ENCODE measurements around the gene NKIRAS2.

The NKIRAS2 gene

GRCh38 chr17:42027961-42028790 lies 8.3 kb downstream of the NKIRAS2 start:
- no peak for DNase-seq

DNA sequence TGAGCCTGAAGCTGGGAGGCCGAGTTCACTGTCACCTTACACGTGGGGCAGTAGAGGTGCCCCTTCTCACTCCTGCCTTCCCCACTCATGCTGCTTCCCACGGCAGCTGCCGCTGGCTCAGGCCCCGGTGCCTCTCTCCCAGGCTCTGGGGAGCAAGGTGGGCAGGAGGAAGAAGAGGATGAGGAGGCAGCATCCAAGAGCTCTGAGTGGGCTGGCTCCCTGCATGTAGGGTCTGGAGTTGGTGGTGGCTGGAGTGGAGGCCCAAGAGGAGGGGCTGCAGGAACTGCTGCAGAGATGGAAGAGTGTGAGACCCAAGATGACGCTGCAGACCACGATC lies 8.9 kb downstream of the NKIRAS2 start:
- no peak for DNase-seq

DNA sequence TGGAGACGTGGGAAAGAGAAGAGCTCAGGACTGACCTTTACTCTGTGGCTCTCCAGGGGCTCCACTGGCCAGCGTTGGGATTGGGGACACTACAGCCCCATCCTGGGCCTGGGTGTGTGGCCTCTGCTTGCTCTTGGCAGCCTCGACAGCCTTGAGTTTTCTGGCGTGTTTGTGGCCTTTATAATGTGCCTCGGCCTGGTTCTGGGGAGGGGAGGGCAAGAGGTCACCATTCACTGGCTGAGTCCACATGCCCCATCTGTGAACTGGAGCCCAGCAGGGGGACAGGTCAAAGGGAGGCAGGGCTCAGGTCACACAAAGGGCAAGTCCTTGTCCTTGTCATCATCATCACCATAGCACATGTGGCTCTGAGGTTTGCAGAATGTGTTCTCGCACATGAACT lies 11.7 kb downstream of the NKIRAS2 start:
- no peak for DNase-seq

- no peak for DNase-seq
These were observed 14.2 kb downstream of the NKIRAS2 start for GRCh38 chr17:42034059-42034458.

DNA sequence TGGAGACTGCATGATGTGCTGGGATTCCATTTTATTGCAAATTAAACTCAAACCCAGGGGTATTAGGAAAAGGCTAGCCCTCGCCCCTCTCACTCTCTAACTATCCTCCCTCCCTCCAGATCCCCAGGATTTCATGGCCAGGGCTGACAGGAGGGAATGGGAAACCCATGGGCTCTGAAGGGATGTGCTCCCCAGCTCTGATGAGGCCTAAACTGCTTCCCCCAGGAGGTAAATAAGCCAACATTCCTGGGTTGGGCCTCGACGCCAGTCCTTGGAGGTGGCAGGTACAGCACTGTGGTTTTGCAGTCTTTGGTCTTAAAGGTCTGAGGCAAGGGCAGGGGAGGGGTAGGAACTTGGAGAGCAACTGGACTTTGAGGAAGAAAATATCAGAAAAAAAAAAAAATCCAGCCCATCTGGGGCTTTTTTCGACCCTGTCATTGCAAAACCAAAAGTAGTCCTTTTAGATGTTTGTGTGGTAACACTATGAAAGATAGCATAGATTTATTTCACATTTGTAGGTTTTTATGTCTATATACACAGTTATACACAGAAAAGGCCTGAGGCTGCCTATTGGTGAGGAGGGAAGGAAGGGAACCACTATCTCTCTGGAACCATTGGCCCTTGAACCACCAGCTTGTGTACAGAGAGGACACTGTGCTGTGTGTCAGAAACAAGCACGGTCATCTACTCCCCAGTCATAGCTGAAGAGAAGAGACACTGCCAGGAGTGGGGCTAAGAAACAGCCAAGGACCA lies 18.5 kb downstream of the NKIRAS2 start:
- DNase-seq, result no peak

GRCh38 chr17:42039794-42040763 lies 20.2 kb downstream of the NKIRAS2 start:
- no peak for DNase-seq

DNA sequence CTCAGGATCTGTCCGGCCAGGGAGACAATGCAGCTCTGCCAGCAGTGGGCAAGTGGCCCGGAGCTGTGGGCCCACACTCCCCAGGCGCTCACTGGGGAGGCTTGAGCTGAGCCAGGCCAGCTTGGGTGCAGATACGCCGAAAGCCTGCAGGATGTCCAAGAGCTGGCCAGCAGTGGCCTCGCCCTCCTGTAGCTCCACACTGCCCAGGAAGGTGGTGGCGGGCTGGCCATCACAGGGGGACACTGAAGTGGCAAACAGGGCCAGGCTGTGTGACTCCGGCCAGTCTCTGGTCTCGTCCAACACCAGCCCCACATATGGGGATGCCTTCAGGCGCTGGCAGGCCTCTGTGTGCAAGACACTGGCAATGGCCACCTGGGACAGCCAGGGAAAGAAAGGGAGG lies 20.9 kb downstream of the NKIRAS2 start:
- no peak for DNase-seq

DNA sequence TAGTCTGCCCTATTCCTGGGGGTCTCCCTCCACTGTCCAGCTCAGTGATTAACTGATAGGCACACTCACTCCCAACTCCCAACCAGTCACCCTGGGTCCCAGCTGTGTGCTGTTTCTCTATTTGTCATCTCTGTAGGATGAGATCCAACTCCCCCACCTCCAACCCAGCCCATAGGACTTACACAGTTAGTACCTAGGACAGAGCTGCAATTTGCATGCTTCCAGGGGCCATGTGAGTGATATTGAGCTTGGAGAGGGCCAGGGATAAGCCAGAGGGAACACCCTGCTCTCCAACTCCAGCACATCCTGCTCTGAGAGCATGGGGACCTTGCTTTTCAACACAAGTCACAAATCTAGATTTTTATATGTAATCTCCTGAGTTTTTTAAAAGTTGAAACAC lies 21.7 kb downstream of the NKIRAS2 start:
- DNase-seq, result no peak

DNA sequence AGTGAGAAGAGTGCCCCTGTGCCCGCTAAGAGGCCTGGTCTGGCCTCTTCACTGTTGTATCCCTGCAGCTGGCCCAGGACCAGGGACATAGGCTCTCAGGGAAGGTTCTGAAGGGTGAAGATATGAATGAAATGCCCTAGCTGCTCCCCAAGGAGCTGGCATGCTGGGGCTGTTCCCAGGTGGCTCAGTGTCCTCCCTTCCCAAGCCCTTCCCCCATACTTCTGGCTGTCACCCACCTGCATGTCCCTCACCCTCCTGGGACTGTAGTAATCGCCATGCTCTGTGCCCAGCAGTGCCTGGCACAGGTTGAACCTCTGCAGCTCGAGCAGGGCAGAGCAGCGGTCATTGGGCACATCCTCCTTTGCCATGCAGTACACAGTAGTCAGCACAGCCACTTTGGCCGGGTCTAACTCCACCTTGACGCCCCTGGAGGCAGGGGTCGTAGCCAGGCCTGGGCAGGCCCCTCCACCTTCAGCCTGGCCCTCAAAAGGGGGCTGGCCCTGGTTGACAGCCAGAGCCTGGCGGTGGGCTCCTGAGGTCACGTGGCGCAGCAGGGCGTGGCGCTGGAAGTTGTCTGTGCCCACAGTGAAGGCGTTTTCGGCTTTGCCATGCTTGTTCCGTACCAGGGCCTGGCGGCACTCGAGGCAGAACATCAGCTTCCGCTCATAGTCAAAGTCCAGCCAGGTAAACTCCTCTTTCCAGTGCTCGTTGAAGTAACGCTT lies 22.9 kb downstream of the NKIRAS2 start:
- no peak for DNase-seq

DNA sequence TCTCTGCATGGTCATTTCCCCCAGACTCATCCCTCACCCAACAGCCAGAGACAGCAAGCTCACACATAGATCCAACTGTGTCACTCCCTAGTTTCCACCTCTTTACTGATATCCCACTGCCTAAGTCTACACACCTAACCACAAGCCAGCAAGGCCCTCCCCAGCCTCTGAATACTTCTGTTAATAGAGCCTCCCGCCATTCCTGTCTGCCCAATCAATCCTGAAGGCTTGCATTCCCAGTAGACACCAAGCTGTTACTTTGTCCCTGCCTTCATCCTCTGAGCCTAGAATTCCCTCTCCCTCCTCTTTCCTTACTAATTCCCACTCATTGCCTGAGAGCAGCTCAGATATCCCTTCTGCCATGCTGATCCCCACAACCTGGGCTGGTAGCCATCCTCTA lies 25.8 kb downstream of the NKIRAS2 start:
- DNase-seq, result no peak

DNA sequence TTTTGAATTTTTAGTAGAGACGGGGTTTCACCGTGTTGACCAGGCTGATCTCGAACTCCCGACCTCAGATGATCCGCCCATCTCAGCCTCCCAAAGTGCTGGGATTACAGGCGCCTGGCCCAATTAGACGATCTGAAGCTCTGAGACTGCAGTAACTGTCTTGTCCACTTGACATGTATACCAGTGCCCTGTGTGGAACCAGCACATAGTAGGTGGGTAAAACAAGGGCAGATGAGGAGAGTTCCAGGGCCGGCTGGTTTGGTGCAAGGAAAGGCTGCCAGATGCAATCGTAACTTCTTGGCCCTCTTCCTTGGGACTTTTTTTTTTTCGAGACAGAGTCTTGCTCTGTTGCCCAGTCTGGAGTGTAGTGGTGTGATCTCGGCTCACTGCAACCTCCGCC lies 27.5 kb downstream of the NKIRAS2 start:
- no peak for DNase-seq

- no peak for DNase-seq
These were observed 30.0 kb downstream of the NKIRAS2 start for GRCh38 chr17:42049834-42050392.

DNA sequence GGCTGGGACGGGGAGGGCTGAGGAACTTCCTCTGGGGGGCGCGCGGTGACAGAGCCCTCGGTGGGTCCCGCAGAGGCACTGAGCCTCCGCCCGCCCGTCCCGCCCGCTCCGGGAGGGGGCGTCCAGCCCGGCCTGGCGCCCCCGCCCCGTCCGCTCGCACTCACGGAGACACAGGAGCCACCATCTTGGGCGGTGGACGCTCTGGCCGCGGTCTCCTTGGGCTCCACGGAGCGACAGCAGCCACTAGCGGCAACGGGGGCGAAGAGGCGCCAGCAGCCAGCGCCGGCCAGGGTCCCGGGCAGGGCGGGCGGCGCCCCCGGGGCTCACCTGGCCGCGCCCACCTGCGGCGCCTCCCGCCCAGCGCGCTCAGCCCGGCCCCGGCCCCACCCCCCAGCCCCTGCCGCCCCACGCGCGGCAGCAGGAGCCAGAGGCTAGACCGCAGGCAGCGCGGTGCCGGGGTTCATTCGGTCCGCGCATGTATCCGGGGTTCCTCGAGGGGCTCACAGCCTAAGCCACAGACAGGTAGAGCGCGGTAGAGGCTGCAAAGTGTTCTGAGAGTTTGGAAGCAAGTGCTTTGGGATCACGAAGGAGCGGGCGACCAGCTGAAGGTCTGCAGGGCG lies 30.6 kb downstream of the NKIRAS2 start, which contains the start of gene C17orf113:
Gene C17orf113 (minus strand): TSS at position 209 of the 620 bp plus-strand sequence. CDS start 7,225 bp downstream, outside the sequence.
- peak; percentile 47 for DNase-seq

GRCh38 chr17:42051013-42051400 lies 31.1 kb downstream of the NKIRAS2 start:
- no peak for DNase-seq

DNA sequence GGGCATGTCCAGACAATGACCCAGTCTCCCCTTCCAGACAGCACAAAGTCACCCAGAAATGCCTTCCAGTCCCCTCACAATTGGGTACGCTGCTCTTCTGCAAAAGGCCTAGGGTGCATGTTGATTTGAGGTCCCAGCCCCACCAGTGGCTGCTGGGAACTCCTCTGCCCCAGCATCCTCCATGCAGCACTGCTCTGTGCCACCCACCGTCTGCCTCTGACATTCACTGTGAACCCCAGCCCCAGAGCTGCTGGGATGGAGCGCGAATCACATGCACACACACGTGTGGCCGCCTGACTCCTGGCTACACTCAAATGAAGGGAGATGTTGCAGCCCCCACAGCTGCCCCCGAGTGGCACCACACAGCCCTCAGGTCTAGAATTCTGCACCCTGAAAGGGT lies 31.8 kb downstream of the NKIRAS2 start:
- no peak for DNase-seq

DNA sequence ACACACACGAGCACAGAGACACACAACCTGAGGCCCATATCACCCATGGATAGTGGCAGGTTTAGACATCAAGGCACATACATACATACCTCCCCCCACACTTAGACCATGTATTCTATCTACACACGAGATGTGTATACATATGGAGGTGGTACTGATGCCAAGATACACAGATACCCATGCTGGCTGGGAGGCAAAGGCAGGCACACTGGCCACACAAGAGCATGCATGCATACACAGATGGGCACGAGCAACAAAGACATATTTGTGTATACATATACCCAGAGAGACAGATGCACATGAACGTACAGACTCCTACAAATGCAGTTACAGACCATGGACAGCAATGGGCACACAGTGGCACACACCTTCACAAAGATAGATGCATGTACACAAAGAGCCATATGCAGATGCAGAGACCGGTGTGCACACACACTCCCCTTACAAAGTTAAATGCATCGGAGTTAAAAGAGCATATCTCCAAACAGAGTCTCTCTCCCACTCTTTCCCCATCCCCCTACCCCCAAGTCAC lies 32.5 kb downstream of the NKIRAS2 start:
- no peak for DNase-seq

GRCh38 chr17:42053731-42054500 lies 34.0 kb downstream of the NKIRAS2 start:
- DNase-seq, result no peak

DNA sequence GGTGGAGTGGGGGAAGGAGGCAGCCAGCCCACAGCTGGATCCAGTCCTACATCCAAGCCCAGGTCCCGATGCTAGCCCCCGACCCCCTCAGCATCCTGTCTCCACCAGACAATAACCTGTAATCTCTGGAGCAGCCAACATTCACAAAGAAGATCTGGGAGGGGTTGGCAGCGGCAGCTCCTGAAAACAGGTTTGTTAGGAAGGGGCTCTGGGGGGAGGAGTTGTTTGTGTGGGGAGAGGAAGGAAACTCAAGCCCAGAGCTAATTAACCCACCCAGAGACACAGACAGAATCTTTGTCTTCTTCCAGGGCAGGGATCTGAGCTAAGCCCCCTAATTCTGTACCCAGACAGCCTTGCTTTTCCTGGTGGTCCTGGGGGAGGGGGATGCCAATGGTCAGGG lies 35.1 kb downstream of the NKIRAS2 start:
- DNase-seq, result no peak

DNA sequence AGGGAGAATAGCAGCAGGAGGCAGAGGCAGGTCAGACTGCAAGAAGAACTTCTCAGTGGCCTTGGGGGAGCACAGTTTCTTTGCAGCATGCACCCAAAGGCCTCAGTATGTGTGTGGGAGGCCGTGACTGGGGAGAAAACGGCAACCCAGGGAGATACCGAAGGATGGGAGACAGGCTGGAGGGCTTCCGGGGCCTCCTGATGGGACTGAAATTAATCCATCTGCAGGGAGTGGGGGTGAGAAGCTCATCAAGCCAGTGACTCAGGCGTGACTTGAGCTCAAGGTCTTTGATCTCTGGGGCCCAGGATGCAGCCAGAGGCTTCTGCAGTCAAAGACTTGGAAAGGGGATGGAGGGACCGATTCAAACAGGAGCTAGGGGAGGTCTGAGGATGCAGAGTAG lies 35.6 kb downstream of the NKIRAS2 start:
- no peak for DNase-seq

- DNase-seq, result no peak
These were observed 36.7 kb downstream of the NKIRAS2 start for GRCh38 chr17:42056635-42057034.

DNA sequence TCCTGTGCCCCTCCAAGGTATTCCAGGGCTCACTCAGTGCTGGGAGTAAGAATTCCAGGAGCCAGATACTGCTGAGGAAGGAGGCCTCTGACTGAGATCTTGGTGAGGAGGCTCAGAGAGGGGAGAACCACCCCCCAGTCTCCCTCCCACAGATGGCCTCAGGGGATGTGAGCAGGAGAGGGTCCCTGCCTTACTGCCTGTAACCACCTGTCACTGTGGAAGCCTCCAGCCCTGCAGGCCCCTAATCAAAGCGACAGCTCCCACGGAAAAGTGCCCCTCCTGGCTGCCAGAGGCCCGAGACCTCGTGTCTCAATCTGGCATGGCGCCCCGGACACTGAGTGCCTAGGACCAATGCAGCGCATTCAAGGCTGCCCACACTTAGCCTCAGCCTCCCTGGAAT lies 38.2 kb downstream of the NKIRAS2 start:
- DNase-seq, result no peak
